Spinal cord (tissue), 10 donors: ENCODE results near the gene SRPRB. TPM values are rescaled to one million over a fixed set of nuclear protein-coding genes. Genes with fewer than 3 reads are reported as not detected.

Source experiments
- DNase-seq, 6 donors: peaks; one replicate each; pipeline versions ENCODE4 v3.0.0 to v3.0.0-alpha.2; 2013 to 2015; ENCODE audit warnings: low spot score in 6 of 6, low read depth in 4 of 6
- H3K27ac ChIP-seq: one replicate; pipeline ENCODE4 v1.5.1; 2013; ENCODE audit warnings: low read depth, low read length, control low read depth
- H3K27me3 ChIP-seq: one replicate; pipeline ENCODE4 v1.6.1; 2013; ENCODE audit warnings: low read length; ENCODE audit not compliant: control insufficient read depth, insufficient read depth
- H3K36me3 ChIP-seq: one replicate; pipeline ENCODE4 v1.6.1; 2013; ENCODE audit warnings: low read length; ENCODE audit not compliant: control insufficient read depth, insufficient read depth
- H3K4me1 ChIP-seq: one replicate; pipeline ENCODE4 v1.6.1; 2013; ENCODE audit warnings: low read length; ENCODE audit not compliant: control insufficient read depth, insufficient read depth
- H3K4me3 ChIP-seq: one replicate; pipeline ENCODE4 v1.5.1; 2013; ENCODE audit warnings: low read depth, low read length, control low read depth
- H3K9me3 ChIP-seq: one replicate; pipeline ENCODE4 v1.6.1; 2013; ENCODE audit warnings: low read length; ENCODE audit not compliant: control insufficient read depth, insufficient read depth
- WGBS: methylation state at CpG from one replicate; pipeline ENCODE4 v1.1.5; 2013; ENCODE audit warnings: missing lambda C conversion rate; ENCODE audit not compliant: insufficient coverage; 5-methylcytosine and 5-hydroxymethylcytosine counted together
- polyA plus RNA-seq, 2 donors: library from polyadenylated mRNA; unstranded; fragments of 120-200 nt; gene quantifications; one replicate each; pipeline ENCODE4 v1.2.1, GENCODE V29; 2013; ENCODE audit not compliant: insufficient read length in 2 of 2
- total RNA-seq, 2 donors: library from RNA; depleted of rRNA in 1 of 2; stranded (reverse); fragments of 120-200 nt in 1 of 2; fragments of >200 nt in 1 of 2; gene quantifications; one replicate each; pipeline versions ENCODE4 v1.2.3 to v1.2.4, GENCODE V29; 2013 to 2014
- donor health status: healthy.

The SRPRB gene
- total and polyA plus RNA-seq, 4 donors, result 56.1 to 74.6 (median 70.2) TPM

- H3K4me1 ChIP-seq, result peaks cover 17% of the 10 kb centered on the region
- no peaks in the 10 kb centered on the region for H3K9me3 ChIP-seq
- WGBS, result 87% methylated on average over 6 of the region's 13 CpGs
- no peak for DNase-seq
- no peak overlapping the region for H3K4me3 ChIP-seq
- H3K27me3 ChIP-seq, result no peaks in the 10 kb centered on the region
- peaks cover 83% of the 10 kb centered on the region for H3K36me3 ChIP-seq
- no peak overlapping the region for H3K27ac ChIP-seq
Measured at GRCh38 chr3:133831966-133832801, 26.6 kb downstream of the SRPRB start.

DNA sequence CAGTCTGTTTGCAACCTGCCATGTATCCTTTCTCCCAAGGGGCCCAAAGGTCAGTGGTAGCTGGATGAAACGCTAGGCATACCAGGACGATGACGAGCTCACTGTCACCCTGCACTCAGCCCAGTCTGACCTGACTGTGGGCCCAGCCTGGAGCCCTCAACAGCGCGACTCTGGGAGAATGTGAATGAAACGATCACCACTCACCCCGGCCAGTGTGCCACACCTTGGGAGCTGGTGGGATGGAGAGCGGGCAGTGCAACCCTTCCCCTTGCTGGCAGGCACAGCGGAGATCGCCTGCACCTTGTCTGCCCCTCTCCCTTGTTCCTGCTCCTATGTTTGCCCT, 27.2 kb downstream of the SRPRB start:
- peaks cover 15% of the 10 kb centered on the region for H3K4me1 ChIP-seq
- H3K4me3 ChIP-seq, result no peak overlapping the region
- H3K27me3 ChIP-seq, result no peaks in the 10 kb centered on the region
- H3K27ac ChIP-seq, result no peak overlapping the region
- peaks cover 83% of the 10 kb centered on the region for H3K36me3 ChIP-seq
- WGBS, result 91% methylated on average over 10 of the region's 10 CpGs
- DNase-seq, result no peak
- H3K9me3 ChIP-seq, result no peaks in the 10 kb centered on the region

DNA sequence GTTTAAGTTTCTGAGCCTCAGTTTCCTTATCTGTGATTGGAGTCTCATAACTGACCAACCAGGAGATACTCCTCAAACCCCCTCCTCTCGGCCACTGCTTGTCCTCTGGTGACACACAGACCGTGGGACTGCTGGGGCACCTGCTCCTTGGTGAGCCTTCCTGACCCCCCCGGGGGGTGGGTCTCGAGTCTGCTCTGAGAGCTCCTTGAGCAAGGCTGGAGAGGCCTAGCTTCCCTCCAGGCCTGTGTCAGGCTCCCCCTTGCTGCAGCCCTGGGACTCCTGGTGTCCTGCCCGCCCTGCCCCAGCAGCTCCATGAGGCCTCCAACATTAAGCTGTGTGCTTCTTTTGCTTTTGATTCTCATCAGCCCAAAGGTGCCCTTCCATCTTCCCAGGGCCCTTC, 27.7 kb downstream of the SRPRB start:
- no peak for DNase-seq
- no peaks in the 10 kb centered on the region for H3K9me3 ChIP-seq
- H3K4me1 ChIP-seq, result peaks cover 12% of the 10 kb centered on the region
- H3K4me3 ChIP-seq, result no peak overlapping the region
- H3K27ac ChIP-seq, result no peak overlapping the region
- peaks cover 84% of the 10 kb centered on the region for H3K36me3 ChIP-seq
- H3K27me3 ChIP-seq, result no peaks in the 10 kb centered on the region
- 92% methylated on average over 5 of the region's 5 CpGs for WGBS

GRCh38 chr3:133833880-133834620, 28.4 kb downstream of the SRPRB start:
- H3K4me1 ChIP-seq, result peaks cover 7% of the 10 kb centered on the region
- no peak overlapping the region for H3K4me3 ChIP-seq
- H3K36me3 ChIP-seq, result peaks cover 86% of the 10 kb centered on the region
- no peaks in the 10 kb centered on the region for H3K9me3 ChIP-seq
- H3K27me3 ChIP-seq, result no peaks in the 10 kb centered on the region
- WGBS, result 91% methylated on average over 8 of the region's 13 CpGs
- H3K27ac ChIP-seq, result no peak overlapping the region
- DNase-seq, result no peak

- H3K9me3 ChIP-seq, result no peaks in the 10 kb centered on the region
- no peak overlapping the region for H3K4me3 ChIP-seq
- no peak for DNase-seq
- H3K27ac ChIP-seq, result no peak overlapping the region
- peaks cover 4% of the 10 kb centered on the region for H3K4me1 ChIP-seq
- no peaks in the 10 kb centered on the region for H3K27me3 ChIP-seq
- H3K36me3 ChIP-seq, result peaks cover 90% of the 10 kb centered on the region
- WGBS, result 93% methylated on average over 14 of the region's 14 CpGs
Measured at GRCh38 chr3:133834621-133835417, 29.2 kb downstream of the SRPRB start.

- Histone ChIP-seq H3K4me1 (no peaks in the 10 kb centered on the region), H3K27me3 (no peaks in the 10 kb centered on the region), H3K36me3 (peaks cover 90% of the 10 kb centered on the region), H3K9me3 (no peaks in the 10 kb centered on the region), H3K4me3 (no peak overlapping the region), H3K27ac (no peak overlapping the region)
- no peak for DNase-seq
- WGBS, result 95% methylated on average over 3 of the region's 3 CpGs
Measured at GRCh38 chr3:133835418-133835743, 29.8 kb downstream of the SRPRB start.

GRCh38 chr3:133835961-133836360, 30.3 kb downstream of the SRPRB start:
- Histone ChIP-seq H3K36me3 (peaks cover 95% of the 10 kb centered on the region), H3K27me3 (no peaks in the 10 kb centered on the region), H3K4me3 (no peak overlapping the region), H3K27ac (no peak overlapping the region), H3K9me3 (no peaks in the 10 kb centered on the region), H3K4me1 (no peaks in the 10 kb centered on the region)
- whole genome bisulfite sequencing, result 97% methylated on average over 4 of the region's 4 CpGs
- DNase-seq, result no peak

DNA sequence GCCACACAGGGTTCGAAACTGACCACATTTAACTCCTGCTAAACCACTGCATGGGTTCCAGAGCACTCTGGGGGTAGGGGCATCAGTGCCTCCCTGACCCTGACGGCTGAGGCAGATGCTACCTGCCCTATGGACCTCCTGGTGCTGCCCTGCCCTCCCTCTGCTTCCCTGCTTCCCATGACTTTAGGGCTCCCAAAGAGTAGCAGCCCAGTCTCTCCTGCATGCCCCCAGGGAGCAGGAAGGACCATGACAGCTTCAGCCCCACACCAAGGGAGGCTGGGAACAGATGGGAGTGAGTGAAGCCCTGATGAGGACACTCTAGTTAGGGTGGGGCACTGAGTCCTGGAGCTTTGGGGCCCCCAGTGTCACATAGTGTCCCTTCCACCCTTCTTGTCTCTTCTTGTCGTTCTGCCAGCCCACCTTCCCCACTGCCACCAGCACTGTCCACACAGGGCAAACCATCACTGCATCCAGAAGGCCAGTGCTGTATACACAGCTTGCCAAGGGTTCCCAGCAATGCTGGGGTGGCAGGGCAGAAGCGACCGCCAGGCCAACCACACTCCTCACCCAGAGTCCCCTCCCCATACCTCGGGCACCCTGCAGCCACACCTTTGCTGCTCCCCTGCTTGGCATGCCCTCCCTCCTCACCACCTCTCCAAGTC, 31.0 kb downstream of the SRPRB start:
- Histone ChIP-seq H3K27me3 (no peaks in the 10 kb centered on the region), H3K4me1 (no peaks in the 10 kb centered on the region), H3K4me3 (no peak overlapping the region), H3K36me3 (peaks cover 97% of the 10 kb centered on the region), H3K27ac (no peak overlapping the region), H3K9me3 (no peaks in the 10 kb centered on the region)
- WGBS, result 86% methylated on average over 6 of the region's 6 CpGs
- no peak for DNase-seq

DNA sequence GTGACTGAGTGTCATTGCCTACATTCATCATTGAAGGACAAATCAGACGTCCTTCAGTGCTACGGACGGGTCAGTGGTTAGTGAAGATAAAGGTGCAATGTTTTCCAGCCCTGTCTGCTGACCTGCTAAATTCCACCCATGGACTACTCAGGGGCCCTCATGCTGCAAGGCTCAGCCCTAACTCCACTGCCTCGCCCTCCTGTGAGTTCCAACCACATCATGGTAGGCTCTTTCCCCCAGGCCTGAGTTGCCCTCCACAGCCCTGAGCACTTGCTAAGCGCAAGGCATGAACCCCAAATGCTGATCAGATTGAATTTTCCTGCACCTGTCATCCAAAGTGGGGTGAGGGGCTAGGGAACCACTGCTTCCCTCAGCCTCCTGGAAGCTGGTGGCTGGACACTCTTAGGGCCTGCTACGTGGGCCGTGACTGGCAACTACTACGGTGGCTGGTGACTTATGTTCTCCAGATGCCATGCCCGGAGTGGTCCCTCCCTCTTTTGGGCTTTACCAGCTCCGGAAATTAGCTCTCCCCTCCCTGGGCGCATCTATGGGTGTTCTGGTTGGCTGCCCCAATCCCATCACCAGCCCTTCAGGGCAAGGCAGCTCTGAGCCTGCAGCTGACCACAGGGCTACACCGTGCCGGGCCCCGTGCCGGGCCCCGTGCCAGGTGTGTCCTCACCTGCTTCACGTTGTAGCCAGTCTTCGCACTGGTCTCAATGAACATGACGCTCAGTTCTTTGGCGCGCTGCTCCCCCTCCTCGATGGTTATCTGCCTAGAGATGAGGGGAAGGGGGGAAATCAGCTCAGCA, 32.1 kb downstream of the SRPRB start:
- WGBS, result 95% methylated on average over 22 of the region's 22 CpGs
- no peaks in the 10 kb centered on the region for H3K27me3 ChIP-seq
- no peak for DNase-seq
- H3K36me3 ChIP-seq, result peaks cover 92% of the 10 kb centered on the region
- H3K4me3 ChIP-seq, result no peak overlapping the region
- H3K9me3 ChIP-seq, result no peaks in the 10 kb centered on the region
- no peak overlapping the region for H3K27ac ChIP-seq
- H3K4me1 ChIP-seq, result no peaks in the 10 kb centered on the region
